Keratinocyte (primary cell): Measurements from ENCODE around the gene LSM4.

Experiments used
- CTCF ChIP-seq, 3 experiments: IDR thresholded peaks in 1 of 3; conservative IDR thresholded peaks in 1 of 3; optimal IDR thresholded peaks in 1 of 3; 2 replicates in 2 of 3; 3 replicates in 1 of 3; pipeline versions ENCODE3 to v1.5.1; 2011; ENCODE audit warnings: low read length in 3 of 3, mild to moderate bottlenecking in 3 of 3, moderate library complexity in 2 of 3, control low read depth in 1 of 3, inconsistent platforms in 1 of 3; ENCODE audit not compliant: insufficient read depth in 2 of 3; ENCODE audit errors: extremely low read depth in 1 of 3
- EZH2 ChIP-seq: IDR thresholded peaks from one replicate; pipeline ENCODE4 v1.6.1; 2012; ENCODE audit warnings: inconsistent platforms, mild to moderate bottlenecking, low read length, moderate library complexity

- TF ChIP-seq CTCF (optimal IDR thresholded peaks at IDR 0.05 in 1 of 3, IDR thresholded peaks at IDR 0.05 in 1 of 3, conservative IDR thresholded peaks at IDR 0.05 in 1 of 3; ENCODE audit: extremely low read depth in 1 of 3, insufficient read depth in 2 of 3, low read length in 3 of 3) (peak; percentile 39 to 60 (median 55)), EZH2 (no peak)
Observed at GRCh38 chr19:18322759-18323460, at the start of gene LSM4.
